ENCODE data around the gene CASP14.

- TF ChIP-seq CTCF (conservative IDR thresholded peaks at IDR 0.05; ENCODE audit: low read length): peak; percentile 67
- TF ChIP-seq EZH2phosphoT487 (IDR thresholded peaks at IDR 0.05; ENCODE audit: borderline replicate concordance, low read depth, low read length): no peak
Observed at GRCh38 chr19:15025217-15025616, 24.1 kb upstream of the CASP14 start.

Data from OCI-LY7 (cell line).